Stimulated activated CD8-positive, alpha-beta memory T cell treated with anti-CD3 and anti-CD28 coated beads, Interleukin-15, amount 100 ng/mL, for 1 hour (primary cell): ENCODE results near the gene SEC31A.

ENCODE experiments used
- DNase-seq: peaks from one replicate; pipeline ENCODE4 v3.0.0-alpha.2; 2020; ENCODE audit warnings: low read depth

Gene SEC31A

GRCh38 chr4:82790060-82790660, 100.8 kb downstream of the SEC31A start:
- DNase-seq = no peak

DNA sequence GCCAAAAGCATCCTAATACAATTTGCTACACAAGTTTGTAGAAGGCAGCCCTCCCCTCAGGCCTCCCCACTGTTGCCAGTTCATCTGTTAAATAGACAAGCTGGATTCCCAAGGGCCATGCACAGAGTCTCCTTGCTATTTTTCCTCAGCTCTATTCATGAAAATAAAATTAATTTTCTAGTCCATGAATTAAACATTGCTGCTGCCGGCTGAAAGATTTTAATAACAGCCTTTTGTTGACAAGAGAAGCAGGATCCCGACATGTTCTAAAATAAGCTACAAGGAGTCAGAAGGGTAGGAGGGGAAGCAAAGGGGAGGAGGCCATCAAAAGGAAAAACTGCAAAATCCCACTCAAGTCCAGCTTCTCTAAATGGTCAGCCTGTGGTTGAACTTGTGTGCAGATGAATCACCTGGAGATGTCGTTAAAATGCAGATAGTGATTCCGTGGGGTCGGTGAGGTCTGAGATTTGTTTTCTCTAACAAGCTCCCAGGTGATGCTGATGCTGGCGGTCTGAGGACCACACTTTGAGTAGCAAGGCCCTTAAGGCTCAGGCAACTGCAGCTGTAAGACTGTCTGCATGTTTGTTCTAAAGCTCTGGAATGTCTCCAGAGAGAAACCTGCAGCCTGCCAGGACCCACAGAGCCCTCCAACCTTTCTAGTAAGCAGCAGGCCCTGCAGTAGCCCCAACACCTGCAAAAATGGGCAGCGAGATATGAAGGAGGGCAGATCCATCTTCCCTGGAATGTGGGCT, 101.8 kb downstream of the SEC31A start:
- DNase-seq = no peak

DNA sequence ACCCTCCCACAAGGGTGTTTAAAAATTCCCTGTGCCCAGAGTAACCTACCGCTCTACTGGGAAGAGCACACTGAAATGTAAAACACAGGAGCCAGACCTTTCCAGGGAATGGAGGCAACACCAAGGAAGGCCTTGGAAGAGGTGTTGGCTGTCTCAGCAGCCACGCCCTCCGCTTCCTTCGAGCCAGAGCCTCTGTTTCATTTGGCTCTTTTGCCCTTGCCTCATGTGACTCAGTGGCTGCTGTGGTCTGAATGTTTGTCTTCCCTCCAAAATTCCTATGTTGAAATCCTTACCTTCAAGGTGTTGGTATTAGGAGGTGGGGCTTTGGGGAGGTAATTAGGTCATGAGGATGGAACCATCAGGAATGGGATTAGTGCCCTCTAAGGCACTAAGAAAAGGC, 103.6 kb downstream of the SEC31A start:
- no peak for DNase-seq

DNA sequence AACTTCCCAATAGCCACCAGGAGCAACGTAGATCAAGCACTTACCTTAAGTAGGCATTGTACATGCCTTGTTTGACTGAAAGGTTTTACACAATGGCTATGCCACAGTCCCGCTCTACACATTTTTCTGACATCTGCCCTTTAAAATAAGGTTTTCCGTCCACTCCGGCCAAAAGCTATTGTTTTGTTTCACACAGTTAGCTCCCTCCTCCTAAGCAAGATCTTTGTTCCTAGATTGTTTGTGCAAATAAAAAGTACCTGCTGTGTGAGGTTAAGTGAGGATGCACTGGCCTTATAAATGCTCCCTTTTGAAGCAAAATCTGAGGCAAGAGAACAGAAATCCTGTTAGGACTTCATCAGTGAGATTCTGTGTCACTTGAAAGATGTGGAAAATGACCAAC, 104.1 kb downstream of the SEC31A start:
- no peak for DNase-seq

DNA sequence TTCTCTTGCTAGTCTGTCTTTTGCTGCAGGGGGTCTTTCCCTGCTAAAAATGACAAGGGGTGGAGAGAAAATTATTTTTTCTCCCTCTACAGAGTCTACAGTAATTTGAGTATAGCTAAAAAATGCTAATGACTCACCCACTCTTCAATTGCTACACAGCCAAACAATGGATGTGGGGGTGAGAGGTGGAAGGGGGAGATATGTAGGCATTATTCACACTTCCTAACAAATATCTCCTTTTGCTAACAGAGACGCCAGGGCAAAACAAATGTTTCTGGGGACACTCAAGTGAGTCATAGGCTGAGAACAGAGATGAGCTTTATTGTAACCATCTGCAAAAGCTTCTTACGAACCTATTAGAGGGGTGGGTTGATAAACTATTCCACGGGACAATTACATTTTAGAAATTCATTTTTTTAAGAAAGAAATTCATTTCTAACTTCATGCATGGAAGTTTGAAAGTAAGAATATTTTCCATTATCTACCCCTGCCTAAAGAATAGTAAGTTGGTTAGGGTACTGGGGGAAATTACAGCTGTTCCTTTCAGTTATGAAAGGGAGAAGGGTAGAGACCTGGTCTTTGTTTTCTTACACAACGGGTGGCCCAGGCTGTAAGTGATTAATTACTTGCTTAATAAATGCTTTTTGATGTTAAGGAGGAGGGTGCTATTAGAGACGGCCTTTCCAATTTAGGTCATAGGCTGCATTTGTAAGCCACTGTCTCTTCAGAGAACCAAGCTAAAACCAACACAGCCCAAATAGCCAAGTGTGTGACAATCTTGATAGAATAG, 105.1 kb downstream of the SEC31A start:
- DNase-seq = no peak

- no peak for DNase-seq
These were observed 106.0 kb downstream of the SEC31A start for GRCh38 chr4:82784681-82785610.

GRCh38 chr4:82782626-82783345, 108.2 kb downstream of the SEC31A start:
- no peak for DNase-seq

- DNase-seq = no peak
These were observed 110.2 kb downstream of the SEC31A start for GRCh38 chr4:82780752-82781231.

DNA sequence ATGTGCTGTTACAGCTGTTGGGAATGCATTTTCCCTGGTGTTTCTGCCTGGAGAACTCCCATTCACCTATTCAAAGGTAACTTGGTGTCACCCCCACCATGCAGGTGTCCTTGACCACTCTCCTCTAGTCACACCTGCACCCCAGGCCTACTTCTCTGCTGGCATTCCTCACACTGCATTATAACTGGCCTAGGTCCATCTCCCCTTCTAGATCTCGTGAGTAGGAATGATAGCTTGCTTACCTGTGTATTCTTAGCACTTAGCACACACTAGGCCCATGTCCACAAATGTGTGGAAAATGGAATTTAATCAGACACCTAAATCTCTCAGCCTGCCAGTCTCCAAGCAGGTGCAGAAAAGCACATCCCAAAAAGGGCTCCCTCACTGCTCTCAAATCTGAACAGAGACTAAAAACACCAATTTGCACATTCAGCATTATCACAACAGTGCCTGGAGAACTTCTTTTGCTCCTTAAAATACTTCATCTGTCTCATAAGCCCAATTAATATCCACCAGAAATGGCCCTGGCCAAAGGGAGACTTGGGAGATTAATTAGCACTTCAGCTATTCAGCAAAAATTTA, 110.7 kb downstream of the SEC31A start:
- DNase-seq = no peak

GRCh38 chr4:82779032-82779431, 111.9 kb downstream of the SEC31A start:
- DNase-seq = no peak

DNA sequence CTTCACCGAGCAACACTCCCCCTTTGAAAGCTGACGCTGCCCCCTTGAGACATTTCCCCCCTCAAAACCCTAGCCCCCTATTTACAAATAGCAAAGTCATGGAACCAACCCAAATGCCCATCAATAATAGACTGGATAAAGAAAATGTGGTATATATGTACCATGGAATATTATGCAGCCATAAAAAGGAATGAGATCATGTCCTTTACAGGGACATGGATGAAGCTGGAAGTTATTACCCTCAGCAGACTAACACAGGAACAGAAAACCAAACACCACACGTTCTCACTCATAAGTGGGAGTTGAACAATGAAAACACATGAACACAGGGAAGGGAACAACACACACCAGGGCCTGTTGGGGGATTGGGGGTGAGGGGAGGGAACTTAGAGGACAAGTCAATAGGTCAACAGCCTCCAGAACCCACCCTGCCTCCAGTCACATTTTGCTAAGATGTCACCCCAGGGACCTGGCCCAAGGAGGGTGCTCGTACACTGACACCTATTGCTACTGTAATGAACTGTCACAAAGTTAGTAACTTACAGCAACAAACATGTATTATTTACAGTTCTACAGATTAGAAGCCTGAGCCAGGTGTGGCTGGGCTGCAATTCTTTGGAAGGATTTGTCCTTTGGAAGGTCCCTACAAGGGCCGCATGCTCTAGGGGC, 113.0 kb downstream of the SEC31A start:
- DNase-seq = no peak

- no peak for DNase-seq
These were observed 113.9 kb downstream of the SEC31A start for GRCh38 chr4:82776925-82777542.

DNA sequence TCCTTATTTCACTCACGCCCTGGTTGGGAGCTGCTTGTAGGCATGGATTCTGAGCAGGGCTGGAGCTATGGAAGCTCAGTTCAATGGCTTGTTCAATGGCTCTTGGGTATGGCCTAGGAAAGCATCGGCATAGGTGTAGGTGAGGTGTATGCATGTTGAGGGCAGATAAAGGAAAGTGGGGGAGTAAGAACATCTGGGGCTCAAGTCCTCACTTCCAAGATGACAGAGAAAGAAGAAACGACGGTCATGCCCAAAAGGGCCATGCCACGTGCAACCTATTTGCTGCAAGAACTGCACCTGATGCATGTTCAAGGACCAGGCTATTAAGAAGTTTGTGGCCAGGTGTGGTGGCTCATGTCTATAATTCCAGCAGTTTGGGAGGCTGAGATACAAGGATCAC, 115.7 kb downstream of the SEC31A start:
- DNase-seq = no peak

- DNase-seq = no peak
These were observed 116.2 kb downstream of the SEC31A start for GRCh38 chr4:82774711-82775171.

- no peak for DNase-seq
These were observed 117.9 kb downstream of the SEC31A start for GRCh38 chr4:82773057-82773456.

DNA sequence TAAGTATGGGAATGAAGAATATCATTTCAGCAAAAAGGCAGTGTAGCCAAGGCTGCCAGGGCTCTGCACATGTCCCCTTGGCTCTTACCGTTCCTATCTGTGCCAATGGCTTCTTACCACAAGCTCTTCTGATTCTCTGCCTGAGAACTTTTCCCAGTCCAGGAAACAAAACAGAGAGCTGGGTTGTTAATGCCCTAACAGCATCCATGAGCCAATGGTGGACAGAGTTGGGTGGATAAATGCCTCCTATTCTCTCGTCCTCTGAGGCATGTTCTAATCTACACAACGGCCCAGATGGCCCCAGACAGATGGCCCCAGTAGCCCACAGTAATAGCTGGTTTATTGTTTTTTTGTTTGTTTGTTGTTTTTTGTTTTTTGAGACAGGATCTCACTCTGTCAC, 120.3 kb downstream of the SEC31A start:
- no peak for DNase-seq
